ENCODE data around the gene ZNF12.

The ZNF12 gene

DNA sequence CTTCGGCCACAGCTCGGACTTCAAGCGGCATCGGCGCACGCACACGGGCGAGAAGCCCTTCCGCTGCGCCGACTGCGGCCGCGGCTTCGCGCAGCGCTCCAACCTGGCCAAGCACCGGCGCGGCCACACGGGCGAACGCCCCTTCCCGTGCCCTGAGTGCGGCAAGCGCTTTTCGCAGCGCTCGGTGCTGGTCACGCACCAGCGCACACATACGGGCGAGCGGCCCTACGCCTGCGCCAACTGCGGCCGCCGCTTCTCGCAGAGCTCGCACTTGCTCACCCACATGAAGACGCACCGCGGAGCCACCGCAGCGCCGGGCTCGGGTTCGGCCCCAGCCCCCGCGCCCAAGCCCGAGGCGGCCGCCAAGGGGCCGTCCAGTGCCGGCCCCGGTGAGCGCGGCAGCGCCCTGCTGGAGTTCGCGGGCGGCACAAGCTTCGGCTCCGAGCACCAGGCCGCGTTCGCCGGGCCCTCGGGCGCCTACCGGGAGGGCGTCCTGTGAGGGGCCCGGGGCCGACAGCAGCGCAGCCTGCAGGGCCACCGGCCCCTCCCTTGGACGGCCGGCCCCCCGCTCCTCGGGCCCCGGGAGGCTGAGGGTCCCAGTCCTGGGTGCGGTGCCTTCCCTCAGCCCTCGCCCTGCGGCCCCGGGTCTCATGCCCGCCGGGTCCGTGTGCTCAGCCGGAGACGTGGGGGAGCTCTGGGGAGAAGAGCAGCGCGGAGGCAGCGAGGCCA lies 52.5 kb downstream of the ZNF12 start:
- TF ChIP-seq, protein P1, sequence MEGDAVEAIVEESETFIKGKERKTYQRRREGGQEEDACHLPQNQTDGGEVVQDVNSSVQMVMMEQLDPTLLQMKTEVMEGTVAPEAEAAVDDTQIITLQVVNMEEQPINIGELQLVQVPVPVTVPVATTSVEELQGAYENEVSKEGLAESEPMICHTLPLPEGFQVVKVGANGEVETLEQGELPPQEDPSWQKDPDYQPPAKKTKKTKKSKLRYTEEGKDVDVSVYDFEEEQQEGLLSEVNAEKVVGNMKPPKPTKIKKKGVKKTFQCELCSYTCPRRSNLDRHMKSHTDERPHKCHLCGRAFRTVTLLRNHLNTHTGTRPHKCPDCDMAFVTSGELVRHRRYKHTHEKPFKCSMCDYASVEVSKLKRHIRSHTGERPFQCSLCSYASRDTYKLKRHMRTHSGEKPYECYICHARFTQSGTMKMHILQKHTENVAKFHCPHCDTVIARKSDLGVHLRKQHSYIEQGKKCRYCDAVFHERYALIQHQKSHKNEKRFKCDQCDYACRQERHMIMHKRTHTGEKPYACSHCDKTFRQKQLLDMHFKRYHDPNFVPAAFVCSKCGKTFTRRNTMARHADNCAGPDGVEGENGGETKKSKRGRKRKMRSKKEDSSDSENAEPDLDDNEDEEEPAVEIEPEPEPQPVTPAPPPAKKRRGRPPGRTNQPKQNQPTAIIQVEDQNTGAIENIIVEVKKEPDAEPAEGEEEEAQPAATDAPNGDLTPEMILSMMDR (IDR thresholded peaks at IDR 0.05; ENCODE audit: insufficient read depth, low read depth, low read length, missing control alignments) = no peak

DNA sequence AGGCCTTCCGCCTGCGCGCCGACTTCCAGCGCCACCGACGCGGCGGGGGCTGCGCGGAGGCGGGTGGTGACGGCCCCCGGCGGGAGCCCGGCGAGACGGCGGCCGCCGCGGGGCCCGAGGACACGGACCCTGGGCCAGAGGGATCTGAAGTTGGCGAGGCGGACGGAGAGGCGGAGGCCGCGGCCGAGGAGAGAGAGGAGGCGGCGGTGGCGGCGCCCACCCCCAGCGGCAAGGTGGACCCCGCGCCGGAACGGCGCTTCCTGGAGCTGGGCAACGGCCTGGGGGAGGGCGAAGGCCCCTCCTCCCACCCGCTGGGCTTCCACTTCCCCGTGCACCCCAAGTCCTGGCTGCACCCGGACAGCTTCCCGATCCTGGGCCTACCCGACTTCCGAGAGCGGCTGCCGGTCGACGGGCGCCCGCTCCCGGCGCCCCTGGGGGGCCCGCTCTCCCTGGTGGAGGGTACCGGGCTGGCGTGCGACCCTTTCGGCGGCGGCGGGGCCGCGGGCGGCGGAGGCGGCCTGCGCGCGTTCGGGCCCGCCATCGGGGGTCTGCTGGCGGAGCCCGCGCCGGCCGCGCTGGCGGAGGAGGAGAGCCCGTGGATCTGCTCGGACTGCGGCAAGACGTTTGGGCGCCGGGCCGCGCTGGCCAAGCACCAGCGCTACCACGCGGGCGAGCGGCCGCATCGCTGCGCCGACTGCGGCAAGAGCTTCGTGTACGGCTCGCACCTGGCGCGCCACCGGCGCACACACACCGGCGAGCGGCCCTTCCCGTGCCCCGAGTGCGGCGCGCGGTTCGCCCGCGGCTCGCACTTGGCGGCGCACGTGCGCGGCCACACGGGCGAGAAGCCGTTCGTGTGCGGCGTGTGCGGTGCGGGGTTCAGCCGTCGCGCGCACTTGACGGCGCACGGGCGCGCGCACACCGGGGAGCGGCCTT lies 53.4 kb downstream of the ZNF12 start:
- no peak overlapping the region for H3K4me3 ChIP-seq (ENCODE audit: low read depth, low read length)
- TF ChIP-seq, protein P1 (IDR thresholded peaks at IDR 0.05; ENCODE audit: insufficient read depth, low read depth, low read length, missing control alignments) = no peak
- no peak for DNase-seq (ENCODE audit: low read depth)

More for the DNA sequence above, 52.5 kb downstream of the ZNF12 start:
- H3K4me3 ChIP-seq (ENCODE audit: low read depth, low read length) = no peak overlapping the region
- no peak for DNase-seq (ENCODE audit: low read depth)

GRCh38 chr7:6652446-6653011 lies 54.2 kb downstream of the ZNF12 start:
- TF ChIP-seq, protein P1 (IDR thresholded peaks at IDR 0.05; ENCODE audit: insufficient read depth, low read depth, low read length, missing control alignments) = no peak
- no peak for DNase-seq (ENCODE audit: low read depth)
- H3K4me3 ChIP-seq (ENCODE audit: low read depth, low read length) = no peak overlapping the region

DNA sequence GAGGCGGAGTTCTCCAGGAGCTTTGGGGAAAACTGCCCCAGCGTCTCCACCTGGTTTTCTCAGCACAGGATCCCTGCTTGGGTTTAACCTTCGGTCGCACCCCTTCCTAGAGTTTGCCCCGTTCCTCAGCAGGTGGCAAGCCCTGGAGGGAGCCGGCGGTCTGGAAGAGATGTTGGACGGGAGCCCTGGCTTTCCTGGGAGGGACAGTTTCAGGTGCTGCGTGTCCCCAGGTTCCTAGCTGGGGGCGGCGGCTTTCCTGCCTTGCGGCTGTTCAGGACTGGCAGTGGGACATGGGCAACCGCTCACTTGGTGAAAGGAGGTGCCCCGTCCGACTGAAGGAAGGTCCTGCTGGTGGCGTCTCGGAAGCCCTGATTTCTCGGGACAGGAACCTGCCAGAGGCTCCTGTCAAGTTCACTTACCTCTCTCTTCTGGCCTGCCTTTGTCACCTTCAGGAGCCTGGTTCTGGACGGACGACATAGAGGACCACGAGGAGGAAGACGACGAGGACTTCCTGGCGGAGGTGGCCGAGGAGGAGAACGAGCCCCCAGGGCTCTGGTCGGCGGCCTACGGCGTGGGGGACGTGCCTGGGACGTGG lies 54.8 kb downstream of the ZNF12 start:
- TF ChIP-seq, protein P1 (IDR thresholded peaks at IDR 0.05; ENCODE audit: insufficient read depth, low read depth, low read length, missing control alignments) = no peak
- H3K4me3 ChIP-seq (ENCODE audit: low read depth, low read length) = no peak overlapping the region

GRCh38 chr7:6650521-6651011 lies 56.2 kb downstream of the ZNF12 start:
- no peak overlapping the region for H3K4me3 ChIP-seq (ENCODE audit: low read depth, low read length)
- TF ChIP-seq, protein P1 (IDR thresholded peaks at IDR 0.05; ENCODE audit: insufficient read depth, low read depth, low read length, missing control alignments) = no peak
- no peak for DNase-seq (ENCODE audit: low read depth)

More for the DNA sequence above, 54.8 kb downstream of the ZNF12 start:
- DNase-seq (ENCODE audit: low read depth) = no peak

DNA sequence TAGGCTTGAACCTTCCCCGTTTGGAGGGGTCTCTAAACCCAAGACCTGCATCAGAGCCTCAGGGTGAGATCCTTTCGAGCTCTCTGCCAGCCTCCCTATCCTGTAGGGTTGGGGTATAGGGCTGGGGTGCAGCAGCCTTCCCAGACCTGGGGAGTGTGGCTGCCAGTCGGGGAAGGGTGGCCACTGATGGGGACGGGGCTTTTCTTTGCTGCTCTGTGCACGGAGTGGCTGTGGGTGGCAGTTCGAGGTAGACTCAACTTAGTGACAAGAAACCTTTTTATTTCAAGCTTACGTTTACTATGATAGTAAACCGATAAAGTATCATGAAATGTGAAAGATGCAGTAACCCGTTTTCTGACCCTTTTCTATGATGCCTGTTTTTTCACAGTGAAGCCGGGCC lies 56.7 kb downstream of the ZNF12 start:
- DNase-seq (ENCODE audit: low read depth) = no peak
- TF ChIP-seq, protein P1 (IDR thresholded peaks at IDR 0.05; ENCODE audit: insufficient read depth, low read depth, low read length, missing control alignments) = no peak
- no peak overlapping the region for H3K4me3 ChIP-seq (ENCODE audit: low read depth, low read length)

Data from GM12865 (cell line).